Fibroblast of peridontal ligament (primary cell): ENCODE results near the gene STOX2.

ENCODE experiments used
- DNase-seq: peaks from one replicate; pipeline ENCODE4 v3.0.0-alpha.2; 2010; ENCODE audit errors: extremely low read depth

Gene STOX2

DNA sequence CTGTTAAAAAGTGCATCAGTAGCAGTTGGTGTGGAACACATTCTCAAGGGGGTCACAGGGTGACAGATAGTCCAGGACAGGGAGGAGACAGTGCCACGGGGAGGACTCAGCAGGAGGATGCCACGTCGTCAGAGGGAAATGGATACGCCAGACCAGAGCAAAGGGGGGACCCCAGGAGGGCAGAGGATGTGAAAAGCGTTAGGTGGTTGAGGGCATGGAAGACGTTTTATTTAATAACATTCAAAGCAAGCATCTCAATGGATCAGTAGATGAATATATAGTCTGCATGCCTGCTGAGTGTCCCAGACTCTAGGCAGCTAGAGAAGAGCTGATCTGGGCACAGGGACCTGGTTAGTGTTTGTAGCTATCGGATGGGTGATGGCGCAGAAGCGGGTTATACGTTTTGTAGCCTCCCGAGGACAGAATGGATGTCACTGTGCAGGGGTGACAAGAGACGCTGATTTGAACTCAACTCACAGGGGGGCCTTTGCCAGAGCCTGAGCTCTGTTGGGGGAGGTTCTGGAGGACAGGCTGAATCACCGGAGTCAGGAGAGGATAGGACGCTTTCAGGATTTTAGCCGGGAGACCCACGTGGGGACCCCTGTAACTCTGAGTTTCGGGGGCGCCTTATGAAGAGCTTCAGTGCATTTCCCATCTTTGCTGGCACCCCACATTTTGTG lies 81.3 kb downstream of the STOX2 start:
- DNase-seq: no peak

DNA sequence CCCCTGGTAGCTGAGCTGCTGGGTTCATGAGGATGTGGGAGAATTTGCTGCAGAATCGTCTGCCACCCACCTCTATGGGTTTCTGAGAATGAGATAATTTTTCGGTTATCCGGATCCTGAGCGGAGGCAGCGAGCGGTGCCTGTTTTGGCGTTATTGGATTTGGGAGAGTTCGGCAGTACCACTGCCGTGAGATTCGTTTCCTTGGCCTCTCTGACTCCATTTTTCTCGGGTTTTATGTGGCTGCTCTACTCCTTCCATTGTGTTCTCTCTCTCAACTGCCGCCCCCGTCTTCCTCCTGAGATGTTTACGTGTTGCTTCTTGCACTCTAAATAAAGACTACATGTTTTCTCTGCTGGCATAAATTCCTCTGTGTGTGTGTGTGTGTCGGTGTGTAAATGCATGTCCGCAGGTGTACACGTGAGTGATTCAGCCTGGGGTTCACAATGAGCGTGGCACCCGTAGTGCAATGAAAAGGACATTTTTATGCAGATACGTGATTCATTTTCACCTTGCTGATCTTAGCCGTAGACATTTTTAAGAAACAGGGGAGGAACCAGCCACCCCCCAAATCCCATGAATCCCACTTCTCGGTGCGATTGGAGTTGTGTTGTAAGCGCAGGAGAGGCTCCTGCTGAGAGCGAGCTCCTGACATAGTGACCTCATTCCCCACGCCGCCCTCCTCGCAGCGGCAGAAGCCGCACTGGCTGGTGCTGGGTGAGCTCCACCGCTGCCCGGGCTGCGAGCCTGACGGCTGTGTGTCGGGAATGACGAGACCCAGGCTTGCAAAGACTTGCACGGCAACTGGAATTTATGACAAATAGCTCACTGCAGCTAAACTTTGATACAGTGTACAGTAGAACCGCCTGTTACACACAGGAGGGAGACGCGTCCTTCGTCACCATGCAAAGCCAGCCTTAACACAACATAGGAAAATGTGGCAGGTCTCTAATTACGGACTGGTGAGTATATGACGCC lies 82.2 kb downstream of the STOX2 start:
- peak; percentile 64 for DNase-seq

DNA sequence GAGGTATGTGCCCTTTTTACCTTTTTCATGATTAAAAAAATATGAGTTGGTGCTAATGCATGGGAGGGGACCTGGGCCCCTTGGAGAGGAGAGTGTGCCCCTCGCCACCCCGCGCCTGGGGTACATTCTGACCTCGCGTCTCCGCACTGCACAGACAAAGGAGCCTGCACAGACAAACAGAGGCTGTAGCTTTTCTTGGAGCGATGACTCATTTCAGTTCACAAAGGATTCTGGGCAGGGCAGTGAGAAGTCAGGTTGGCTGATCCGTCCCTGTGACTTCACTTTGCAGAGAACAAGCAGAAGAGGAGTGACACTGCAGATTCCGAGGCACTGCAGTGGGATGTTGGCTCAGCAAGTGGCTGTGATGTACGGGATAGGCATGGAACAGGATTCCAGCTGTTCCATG lies 82.9 kb downstream of the STOX2 start:
- peak; percentile 71 for DNase-seq

DNA sequence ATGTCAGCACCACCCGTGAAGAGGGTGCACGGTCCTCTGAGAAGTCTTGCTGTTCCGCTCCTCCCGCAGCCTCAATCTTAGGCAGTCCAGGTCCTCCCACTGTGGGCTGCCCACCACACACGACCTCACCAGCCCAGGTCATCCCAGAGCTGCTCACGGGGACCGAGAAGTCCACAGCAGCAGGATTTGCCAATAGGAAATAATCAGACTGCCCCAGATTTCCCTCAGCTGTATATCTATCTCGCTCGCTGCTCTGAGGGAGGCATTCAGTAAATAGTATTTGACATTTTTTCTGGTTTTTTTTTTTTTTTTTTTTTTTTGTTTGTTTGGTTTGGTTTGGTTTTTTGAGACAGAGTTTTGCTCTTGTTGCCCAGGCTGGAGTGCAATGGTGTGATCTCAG lies 83.8 kb downstream of the STOX2 start:
- DNase-seq: no peak

DNA sequence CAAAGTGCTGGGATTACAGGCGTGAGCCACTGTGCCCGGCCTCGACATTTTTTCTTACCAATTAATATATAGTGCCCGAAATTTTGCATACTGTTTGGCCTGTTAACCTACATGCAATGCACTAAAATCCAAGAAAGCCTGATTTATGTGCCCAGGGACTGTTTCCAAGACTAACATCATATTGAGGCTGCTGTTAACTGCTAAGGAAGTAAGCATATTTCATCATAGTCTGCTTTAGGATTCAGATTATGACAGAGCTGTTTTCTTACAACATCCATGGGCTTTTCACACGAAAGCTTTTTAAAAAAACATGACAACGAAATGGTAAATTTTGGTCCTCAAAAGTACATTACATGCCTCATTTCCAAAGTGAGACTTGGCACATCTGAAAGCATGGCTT lies 84.4 kb downstream of the STOX2 start:
- peak; percentile 14 for DNase-seq

DNA sequence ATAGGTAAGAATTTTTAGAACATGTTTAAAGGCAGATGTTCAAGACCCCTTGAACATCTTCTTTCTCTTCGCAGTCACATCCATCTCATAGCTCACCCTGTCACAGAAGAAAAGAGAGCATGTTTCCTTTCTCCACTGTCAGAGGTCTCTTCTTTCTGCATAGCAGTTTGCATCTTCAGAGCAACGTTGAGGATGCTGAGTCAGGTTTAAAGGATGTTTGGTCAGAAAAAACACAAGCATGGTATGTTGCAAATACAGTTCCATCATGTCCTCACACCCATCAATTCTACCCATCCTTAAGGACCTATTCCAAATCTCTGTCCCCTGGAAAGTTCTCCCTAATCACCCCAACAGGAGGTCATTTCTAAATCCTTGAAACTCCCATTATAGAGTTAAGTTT lies 84.8 kb downstream of the STOX2 start:
- no peak for DNase-seq

DNA sequence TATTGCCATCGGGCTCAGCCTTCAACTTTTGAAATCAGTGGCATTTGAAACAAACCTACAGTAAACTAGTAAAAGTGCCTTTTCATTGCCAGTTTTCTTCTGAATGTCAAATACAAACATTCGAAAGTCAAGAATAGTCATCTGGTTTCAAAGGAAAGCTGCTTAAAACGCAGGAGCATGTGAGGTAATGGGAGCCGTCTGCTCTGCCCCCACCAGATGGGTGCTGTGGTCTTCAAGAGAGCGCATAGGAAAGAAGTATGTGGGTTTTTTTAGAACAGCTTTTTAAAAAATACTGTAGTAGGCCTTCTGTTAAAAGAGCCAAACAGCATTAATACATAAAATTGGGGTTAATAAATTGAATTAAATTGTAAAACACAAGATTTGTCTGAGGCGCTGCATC lies 88.6 kb downstream of the STOX2 start:
- no peak for DNase-seq

DNA sequence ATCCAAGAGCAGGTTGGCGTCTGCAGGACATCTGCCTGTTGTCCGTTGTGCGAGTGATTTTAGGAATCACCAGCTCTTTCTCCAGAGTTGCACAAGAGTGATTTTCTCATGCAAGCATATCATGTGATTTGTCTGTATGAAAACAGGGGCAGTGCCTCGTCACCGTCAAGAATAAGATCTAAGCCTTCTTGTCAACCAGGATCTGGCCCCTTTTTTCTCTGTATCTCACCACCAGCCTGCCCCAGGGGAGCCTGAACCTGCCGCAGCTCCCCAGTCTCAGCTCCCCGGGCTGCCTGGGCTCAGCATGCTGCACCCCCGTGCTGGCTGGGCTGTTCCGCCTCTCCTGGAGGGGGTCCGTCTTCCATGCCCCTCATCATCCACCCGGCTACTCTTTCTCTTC lies 90.5 kb downstream of the STOX2 start:
- no peak for DNase-seq

DNA sequence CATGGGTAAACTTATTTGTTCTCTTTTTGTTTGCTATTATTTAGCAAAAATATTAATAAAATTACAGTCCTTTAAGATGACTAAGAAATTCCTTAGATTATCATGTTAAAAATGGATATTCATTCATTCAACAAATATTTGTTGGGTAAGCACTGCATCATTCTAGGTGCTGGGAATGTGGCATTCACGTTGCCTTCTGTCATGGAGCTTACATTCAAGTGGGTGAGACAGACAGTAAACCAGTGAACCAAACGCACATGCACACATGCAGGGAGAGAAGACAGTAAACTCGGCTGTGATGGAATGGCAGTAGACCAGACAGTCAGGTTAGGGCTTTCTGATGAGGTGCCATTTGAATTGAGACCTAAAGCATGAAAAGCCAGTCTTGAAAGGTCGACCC lies 91.8 kb downstream of the STOX2 start:
- DNase-seq: no peak

DNA sequence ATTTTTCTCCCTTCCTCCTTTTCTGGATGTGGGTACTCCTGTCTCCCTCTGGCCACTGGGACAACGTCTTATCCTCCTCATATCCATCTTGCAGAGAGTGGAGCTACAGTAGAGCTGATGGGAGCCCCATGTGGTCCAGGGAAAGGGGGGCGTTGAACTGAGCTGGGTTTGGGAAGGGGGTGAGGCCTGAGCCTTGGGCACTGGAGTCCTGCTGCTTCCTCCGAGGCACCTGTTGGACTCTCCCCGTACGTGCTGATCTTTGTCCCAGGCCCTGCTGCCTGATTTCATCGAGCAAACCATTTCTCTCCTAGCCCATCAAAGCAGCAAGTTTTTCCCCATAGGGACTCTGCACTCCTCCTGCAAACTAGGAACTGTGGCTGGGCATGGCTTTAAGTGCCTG lies 94.3 kb downstream of the STOX2 start:
- DNase-seq: no peak

DNA sequence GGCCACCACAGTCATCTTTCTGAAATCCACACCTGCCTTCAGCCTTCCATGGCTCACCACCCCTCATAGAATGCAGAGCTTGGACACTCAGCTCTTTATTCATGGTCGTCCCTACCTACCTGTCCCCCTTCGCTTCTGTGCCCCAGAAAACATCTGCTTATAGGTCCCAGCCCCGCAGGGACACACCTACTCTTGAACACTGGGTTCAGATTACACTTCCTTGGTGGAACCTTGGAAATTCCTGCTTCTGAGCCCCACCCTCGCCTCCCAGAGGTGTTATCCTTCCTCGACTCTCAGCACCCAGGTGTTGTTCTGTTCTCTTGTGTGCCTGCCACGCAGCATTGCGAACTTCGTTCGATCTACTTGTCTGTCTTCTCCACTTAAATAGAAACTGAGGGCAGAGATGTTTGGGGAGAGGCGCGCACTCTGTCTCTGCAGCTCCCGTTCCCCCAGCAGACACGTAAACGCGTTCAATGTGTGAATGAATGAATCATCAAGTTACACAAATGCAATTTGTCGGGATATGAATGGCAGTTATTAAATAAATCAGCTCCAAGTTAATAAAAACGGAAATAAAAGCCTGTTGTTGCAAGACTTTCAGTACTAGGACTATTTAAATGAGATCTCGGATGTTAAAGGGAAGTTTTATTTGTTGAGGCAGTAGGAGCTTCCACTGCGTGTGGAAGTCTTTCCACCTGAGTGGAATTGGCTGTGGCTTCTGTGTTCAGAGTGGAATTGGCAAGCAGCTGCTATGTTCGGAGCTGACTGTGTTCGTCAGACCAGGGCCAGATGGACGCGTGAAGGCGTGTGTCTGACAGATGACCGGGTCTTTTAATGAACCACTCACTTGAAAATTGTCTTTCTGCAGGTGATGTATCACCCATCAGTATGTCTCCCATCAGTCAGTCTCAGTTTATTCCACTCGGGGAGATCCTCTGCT lies 95.6 kb downstream of the STOX2 start:
- no peak for DNase-seq

DNA sequence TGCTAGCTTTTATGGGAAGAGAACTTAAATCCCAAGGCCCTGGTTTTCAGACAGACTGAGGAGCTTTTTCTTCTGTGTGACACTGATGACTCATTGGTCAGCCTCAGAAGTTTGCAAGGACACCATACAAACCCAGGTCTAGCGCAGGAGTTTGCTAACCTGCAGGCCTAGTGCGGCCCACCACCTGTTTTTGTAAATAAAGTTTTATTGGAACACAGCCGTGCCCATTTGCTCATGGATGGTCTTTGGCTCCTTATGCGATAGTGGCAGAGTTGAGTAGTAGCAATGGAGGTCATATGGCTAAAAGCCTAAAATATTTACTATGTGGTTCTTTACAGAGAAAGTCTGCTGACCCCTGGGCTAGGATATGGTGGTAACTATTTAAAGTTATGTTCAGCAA lies 98.3 kb downstream of the STOX2 start:
- DNase-seq: no peak

DNA sequence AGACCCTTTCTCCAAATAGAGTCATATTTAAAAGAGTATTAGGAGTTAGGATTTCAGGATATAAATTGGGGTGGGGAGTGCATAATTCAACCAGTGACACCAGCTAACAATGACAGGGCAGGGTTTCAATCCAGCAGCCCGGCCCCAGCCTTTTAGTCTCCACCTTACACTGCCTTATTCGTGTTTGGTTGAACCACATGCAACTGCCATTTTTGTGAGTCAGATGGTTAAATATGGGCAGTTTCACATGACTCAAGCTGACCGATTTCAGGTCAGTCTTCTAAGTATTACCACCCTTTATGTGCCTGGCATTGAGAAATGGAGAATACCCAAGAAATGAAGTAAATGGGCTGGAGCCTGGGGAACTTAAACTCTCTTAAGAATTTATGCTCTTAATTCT lies 102.8 kb downstream of the STOX2 start:
- DNase-seq: peak; percentile 5

DNA sequence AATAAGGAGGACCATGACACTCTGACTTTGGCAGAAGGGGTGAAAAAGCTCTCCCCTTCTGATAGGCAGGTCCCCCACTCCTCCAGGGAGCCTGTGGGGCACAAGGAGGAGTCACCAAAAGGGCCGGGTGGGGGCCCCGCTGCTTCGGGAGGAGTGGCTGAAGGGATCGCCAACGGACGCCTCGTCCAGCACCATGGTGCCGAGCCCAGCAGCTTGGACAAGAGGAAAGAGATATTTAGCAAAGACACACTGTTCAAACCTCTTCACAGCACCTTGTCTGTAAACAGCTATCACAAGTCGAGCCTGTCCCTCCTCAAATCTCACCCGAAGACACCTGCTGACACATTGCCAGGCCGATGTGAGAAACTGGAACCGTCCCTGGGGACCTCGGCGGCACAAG lies 105.6 kb downstream of the STOX2 start:
- no peak for DNase-seq

DNA sequence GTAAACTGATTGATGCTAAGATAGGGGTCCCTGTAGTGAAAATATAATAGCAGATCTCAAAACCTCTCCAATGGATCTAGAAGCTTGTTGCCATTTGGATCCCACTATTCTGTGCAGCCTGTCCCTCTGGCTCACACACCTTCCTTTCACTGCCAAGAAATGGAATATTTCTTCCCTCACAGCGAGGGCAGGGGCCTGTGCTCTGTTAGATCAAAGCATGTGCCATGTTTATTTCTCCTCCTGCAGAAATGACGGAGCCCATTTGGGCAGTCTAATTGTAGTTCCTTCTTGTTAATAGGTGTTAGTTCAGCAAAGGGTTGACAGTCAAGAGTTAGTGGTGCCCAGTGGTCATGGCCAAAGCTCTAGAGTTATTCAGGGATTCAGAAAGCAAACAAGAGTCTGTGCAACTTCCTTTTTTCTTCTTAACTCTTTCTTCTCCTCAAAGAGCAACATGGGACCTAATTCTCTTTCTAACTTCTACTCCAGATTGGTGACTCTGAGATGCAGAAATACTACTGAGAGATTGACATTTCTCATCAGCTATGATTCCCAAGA lies 106.8 kb downstream of the STOX2 start:
- no peak for DNase-seq

DNA sequence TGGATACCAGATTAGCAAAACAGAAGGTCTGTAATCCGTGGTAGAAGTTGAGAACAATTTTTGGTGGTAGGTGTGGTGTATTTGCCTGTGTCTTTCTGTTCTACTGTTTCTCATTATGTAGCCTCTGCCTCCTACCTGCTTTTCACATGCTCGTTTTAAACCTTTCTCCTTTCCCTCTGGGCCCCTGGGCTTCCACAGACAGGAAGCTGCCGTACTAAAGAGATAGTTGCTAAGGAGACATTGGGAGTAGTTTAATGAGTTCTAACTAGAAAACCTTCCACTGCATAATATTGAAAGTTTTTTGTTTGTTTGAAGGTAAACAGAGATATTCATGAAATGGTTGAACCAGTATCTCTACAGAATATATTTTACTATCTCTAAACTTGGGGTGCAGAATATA lies 107.8 kb downstream of the STOX2 start:
- DNase-seq: no peak

DNA sequence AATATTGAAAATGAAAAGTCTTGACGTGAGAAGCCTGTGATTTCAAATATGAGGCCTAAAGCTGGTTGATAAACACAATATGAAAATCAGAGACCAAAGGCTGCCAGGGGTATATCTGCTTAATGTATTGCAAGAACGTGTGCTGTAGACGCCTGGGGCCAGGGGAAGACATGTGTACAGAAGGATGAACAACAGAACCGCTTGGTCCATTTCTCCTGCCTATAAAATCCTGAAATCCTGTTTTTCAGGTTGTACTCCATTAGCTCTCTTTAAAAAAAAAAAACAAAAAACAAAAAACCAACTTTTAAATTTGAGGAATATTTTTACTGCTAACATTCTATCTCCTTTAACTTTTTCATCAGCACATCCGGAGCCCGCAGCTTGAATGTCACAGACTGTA lies 109.2 kb downstream of the STOX2 start:
- DNase-seq: no peak

DNA sequence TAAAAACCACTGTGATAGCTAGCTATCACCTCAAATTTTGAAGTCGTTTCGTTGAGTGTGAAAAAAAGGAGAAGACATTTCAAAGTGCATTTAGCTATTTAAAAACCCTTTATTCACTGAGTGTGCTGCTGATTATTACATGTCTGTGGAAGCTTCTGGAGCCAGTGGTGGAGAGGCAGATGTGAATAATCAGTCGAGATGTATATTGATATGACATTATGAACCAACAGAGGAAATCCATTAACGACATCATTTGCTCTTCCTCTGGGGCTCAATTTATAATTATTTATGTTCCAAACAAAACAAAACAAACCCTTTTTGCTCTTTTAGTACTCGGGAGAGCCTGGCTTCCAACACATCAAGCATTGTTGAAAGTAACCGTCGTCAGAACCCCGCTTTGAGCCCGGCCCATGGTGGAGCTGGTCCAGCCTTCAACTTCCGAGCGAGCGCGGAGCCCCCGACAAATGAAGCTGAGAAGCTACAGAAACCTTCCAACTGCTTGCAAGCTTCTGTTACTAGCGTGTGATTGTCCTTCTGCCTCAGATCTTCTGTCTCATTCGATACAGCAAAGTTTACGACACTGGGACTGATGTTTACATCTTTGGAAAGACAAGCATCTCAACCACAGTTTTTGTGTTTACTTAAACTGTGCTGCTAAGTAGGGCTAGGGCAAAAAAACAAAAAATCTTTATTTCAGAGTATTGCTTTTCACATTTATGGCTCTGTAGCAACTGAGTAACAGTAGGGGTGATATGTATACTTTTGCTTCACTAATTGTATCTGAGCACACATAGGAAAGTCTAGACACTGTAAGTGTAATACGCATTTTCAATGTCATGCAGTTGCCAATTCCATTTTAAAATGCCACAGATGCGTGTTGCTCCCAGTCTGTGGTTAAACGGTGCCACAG lies 111.9 kb downstream of the STOX2 start:
- peak; percentile 48 for DNase-seq

DNA sequence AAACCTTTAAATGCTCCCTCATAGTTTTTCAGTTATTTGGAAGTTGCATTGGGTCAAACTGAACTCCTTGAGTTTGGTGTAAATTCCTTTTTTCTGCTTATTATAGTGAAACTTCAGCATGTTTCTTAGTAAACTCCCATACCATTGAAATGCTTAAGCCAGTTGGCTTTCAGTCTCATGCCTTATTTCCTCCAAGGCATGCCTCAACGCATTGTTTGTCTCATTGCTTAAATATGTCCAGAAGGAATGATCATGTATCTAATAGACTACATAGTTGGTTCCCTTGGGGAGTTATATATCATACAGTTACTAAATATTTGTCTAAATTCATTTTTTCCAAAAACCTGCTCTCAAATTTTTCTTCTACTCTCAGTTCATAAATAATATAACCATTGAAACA lies 114.0 kb downstream of the STOX2 start:
- DNase-seq: peak; percentile 8
